NCI-H2107 treated with DMSO at 0.1 percent for 48 hours (cell line): ENCODE data around the gene DENND4A.

Experiments used
- DNase-seq: peaks from one replicate; lab custom pipeline; 2025; ENCODE audit not compliant: unreplicated experiment; lab: John Stamatoyannopoulos, UW

Gene DENND4A

DNA sequence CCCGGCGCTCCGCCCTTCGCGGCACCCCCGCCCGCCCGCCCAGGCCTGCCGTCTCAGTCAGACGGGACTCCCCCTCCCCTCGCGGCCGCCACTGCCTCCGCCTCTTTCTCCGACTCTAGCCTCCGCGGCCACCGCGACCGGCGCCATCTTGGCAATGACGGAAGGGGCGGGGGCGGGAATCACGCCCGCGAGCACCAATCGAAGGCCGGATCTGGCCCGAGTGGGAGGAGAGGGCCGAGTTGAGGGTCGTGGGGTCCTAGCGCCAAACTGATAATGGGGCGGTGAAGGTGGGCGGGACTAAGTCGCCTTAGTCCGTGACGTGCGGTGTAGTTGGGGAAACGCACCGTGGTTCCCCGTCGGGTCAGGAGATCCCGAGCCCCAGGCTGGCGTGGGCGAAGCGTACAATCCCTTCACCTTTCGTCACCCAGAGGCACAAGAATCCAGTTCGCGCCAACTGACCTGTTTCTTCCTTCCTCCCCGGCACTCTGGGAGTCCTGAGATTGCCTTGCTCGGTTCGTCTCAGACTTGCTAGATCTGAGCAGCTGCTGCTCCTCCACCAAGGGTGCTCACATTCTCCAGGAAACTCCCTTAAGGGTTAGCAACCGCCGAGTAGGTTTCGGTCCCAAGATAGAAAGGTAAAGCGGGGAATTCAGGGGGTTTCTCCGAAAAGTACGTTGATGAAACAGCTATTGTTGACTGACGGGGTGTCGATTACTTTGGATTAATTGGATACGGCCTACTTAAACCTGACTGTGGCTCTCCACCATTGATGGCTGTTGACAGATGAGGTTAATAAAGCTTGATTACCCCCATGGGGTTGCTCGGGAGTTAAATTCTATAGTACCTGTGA is at the start of gene DENND4A:
Gene DENND4A (minus strand): TSS at position 156 of the 850 bp plus-strand sequence. CDS start 35,843 bp downstream, outside the sequence.
- peak; percentile 78 for DNase-seq

GRCh38 chr15:65841121-65841930 is 49.2 kb upstream of the DENND4A start:
- no peak for DNase-seq

- DNase-seq: no peak
Measured at GRCh38 chr15:65839985-65840384, 47.9 kb upstream of the DENND4A start.

- DNase-seq: no peak
Measured at GRCh38 chr15:65839354-65839901, 47.3 kb upstream of the DENND4A start.

GRCh38 chr15:65837301-65838294 is 45.5 kb upstream of the DENND4A start:
- DNase-seq: no peak

DNA sequence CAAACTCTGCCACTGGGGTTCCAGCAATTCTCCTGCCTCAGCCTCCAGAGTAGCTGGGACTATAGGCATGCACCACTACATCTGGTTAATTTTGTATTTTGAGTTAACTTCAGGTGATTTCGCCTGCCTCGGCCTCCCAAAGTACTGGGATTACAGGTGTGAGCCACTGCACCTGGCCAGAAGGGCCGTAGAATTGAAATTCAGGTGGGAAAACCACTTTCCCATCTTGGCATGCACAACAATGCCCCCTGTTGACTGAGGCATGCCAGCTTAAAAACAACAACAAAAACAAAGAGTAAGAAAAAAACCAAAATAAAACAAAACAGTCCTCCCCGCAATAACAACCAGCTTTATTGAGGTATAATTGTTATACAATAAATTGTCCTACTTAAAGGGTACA is 44.6 kb upstream of the DENND4A start:
- no peak for DNase-seq

GRCh38 chr15:65835447-65835846 is 43.4 kb upstream of the DENND4A start:
- no peak for DNase-seq

DNA sequence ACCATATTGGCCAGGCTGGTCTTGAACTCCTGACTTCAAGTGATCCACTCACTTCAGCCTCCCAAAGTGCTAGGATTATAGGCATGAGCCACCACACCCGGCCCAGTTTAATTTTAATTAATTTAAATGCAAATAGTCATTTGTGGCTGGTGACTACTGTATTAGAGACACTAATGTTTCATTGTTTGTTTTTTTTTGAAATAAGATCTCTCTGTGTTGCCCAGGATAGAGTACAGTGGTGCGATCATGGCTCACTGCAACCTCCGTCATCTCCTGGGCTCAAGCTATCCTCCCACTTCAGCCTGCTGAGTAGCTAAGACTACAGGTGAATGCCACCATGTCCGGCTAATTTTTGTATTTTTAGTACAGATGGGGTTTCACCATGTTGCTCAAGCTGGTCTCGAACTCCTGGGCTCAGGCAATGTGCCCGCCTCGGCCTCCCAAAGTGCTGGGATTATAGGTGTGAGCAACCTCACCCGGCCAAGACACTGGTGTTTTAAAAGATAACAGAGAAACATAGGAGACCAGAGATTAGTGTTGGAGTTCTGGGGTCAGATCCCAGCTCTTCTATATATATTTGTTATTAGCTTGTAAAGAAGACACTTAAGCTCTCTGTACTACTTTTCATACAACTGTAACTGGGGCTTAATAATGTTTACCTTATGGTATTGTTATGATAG is 42.6 kb upstream of the DENND4A start:
- no peak for DNase-seq

GRCh38 chr15:65833501-65834205 is 41.6 kb upstream of the DENND4A start:
- no peak for DNase-seq

GRCh38 chr15:65832549-65833364 is 40.7 kb upstream of the DENND4A start:
- DNase-seq: peak; percentile 97

DNA sequence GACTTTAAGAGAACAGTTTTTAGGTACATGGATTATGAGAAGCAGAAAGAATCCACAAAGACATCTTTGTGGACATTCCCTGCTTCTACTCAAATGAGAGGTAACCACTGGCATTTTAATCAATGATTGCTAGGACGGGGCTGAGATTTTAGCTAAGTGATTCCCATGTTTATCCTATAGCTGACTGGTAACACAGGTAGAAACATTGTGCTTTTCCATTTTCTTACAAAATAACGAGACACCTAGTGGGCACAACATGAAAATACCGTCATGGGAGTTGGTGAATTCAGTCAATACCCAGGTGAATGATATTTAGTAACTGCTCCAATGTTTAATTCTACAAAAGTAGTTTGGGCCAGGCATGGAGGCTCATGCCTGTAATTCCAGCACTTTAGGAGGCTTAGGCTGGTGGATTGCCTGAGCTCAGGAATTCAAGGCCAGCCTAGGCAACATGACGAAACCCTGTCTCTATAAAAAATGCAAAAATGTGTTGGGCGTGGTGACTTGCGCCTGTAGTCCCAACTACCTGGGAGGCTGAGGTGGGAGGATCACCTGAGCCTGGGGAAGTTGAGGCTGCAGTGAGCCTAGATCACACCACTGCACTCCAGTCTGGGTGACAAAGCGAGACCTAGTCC is 37.2 kb upstream of the DENND4A start:
- peak; percentile 35 for DNase-seq

- no peak for DNase-seq
Measured at GRCh38 chr15:65828585-65828984, 36.5 kb upstream of the DENND4A start.

- DNase-seq: no peak
Measured at GRCh38 chr15:65827065-65827464, 35.0 kb upstream of the DENND4A start.

- no peak for DNase-seq
Measured at GRCh38 chr15:65824941-65825544, 33.0 kb upstream of the DENND4A start.

GRCh38 chr15:65824031-65824743 is 32.1 kb upstream of the DENND4A start:
- peak; percentile 41 for DNase-seq

GRCh38 chr15:65822316-65822715 is 30.2 kb upstream of the DENND4A start:
- DNase-seq: no peak

- no peak for DNase-seq
Measured at GRCh38 chr15:65821070-65821469, 29.0 kb upstream of the DENND4A start.
